ENCODE measurements around the gene MRGPRG.

Gene MRGPRG

GRCh38 chr11:3197044-3197695 lies 21.4 kb downstream of the MRGPRG start:
- H3K4me2 ChIP-seq (ENCODE audit: low read length), result no peak overlapping the region
- H4K20me1 ChIP-seq (ENCODE audit: insufficient read depth, low read length), result no peaks in the 10 kb centered on the region
- TF ChIP-seq EZH2 (IDR thresholded peaks at IDR 0.05; ENCODE audit: borderline replicate concordance, low read length) (no peak), CTCF (IDR thresholded peaks at IDR 0.05; ENCODE audit: low read length) (no peak)
- no peak overlapping the region for H3K27ac ChIP-seq (ENCODE audit: low read depth, low read length, poor library complexity, severe bottlenecking)
- H3F3A ChIP-seq (ENCODE audit: insufficient read depth, low read length), result no peaks in the 10 kb centered on the region
- H3K79me2 ChIP-seq (ENCODE audit: insufficient read depth, low read length), result no peaks in the 10 kb centered on the region
- H3K4me3 ChIP-seq (ENCODE audit: low read depth, low read length, poor library complexity, severe bottlenecking), result no peak overlapping the region
- H3K4me1 ChIP-seq (ENCODE audit: insufficient read depth, low read length, severe bottlenecking), result no peaks in the 10 kb centered on the region
- no peak overlapping the region for H3K9ac ChIP-seq (ENCODE audit: low read length)
- no peaks in the 10 kb centered on the region for H3K36me3 ChIP-seq (ENCODE audit: insufficient read depth, low read length)
- no peaks in the 10 kb centered on the region for H3K9me3 ChIP-seq (ENCODE audit: low read length)
- H2AFZ ChIP-seq (ENCODE audit: low read length), result no peak overlapping the region
- H3K9me2 ChIP-seq (ENCODE audit: low read depth, low read length), result no peaks in the 10 kb centered on the region
- H3K27me3 ChIP-seq (ENCODE audit: insufficient read depth, low read length), result no peaks in the 10 kb centered on the region

- no peaks in the 10 kb centered on the region for H3K9me2 ChIP-seq (ENCODE audit: low read depth, low read length)
- H3F3A ChIP-seq (ENCODE audit: insufficient read depth, low read length), result no peaks in the 10 kb centered on the region
- TF ChIP-seq EZH2 (IDR thresholded peaks at IDR 0.05; ENCODE audit: borderline replicate concordance, low read length), result no peak
- no peak for TF ChIP-seq CTCF (IDR thresholded peaks at IDR 0.05; ENCODE audit: low read length)
- no peak overlapping the region for H3K27ac ChIP-seq (ENCODE audit: low read depth, low read length, poor library complexity, severe bottlenecking)
- H3K27me3 ChIP-seq (ENCODE audit: insufficient read depth, low read length), result no peaks in the 10 kb centered on the region
- H3K4me1 ChIP-seq (ENCODE audit: insufficient read depth, low read length, severe bottlenecking), result no peaks in the 10 kb centered on the region
- H3K9ac ChIP-seq (ENCODE audit: low read length), result no peak overlapping the region
- no peaks in the 10 kb centered on the region for H4K20me1 ChIP-seq (ENCODE audit: insufficient read depth, low read length)
- no peak overlapping the region for H3K4me3 ChIP-seq (ENCODE audit: low read depth, low read length, poor library complexity, severe bottlenecking)
- H3K79me2 ChIP-seq (ENCODE audit: insufficient read depth, low read length), result no peaks in the 10 kb centered on the region
- H3K9me3 ChIP-seq (ENCODE audit: low read length), result no peaks in the 10 kb centered on the region
- no peaks in the 10 kb centered on the region for H3K36me3 ChIP-seq (ENCODE audit: insufficient read depth, low read length)
- H2AFZ ChIP-seq (ENCODE audit: low read length), result no peak overlapping the region
- no peak overlapping the region for H3K4me2 ChIP-seq (ENCODE audit: low read length)
Observed at GRCh38 chr11:3196161-3197043, 22.2 kb downstream of the MRGPRG start.

- no peak overlapping the region for H3K4me3 ChIP-seq (ENCODE audit: low read depth, low read length, poor library complexity, severe bottlenecking)
- no peak overlapping the region for H2AFZ ChIP-seq (ENCODE audit: low read length)
- TF ChIP-seq EZH2 (IDR thresholded peaks at IDR 0.05; ENCODE audit: borderline replicate concordance, low read length), result no peak
- TF ChIP-seq CTCF (IDR thresholded peaks at IDR 0.05; ENCODE audit: low read length), result no peak
- H3K9me2 ChIP-seq (ENCODE audit: low read depth, low read length), result no peaks in the 10 kb centered on the region
- H3K36me3 ChIP-seq (ENCODE audit: insufficient read depth, low read length), result no peaks in the 10 kb centered on the region
- no peak overlapping the region for H3K9ac ChIP-seq (ENCODE audit: low read length)
- H3K27ac ChIP-seq (ENCODE audit: low read depth, low read length, poor library complexity, severe bottlenecking), result no peak overlapping the region
- no peak overlapping the region for H3K4me2 ChIP-seq (ENCODE audit: low read length)
- no peaks in the 10 kb centered on the region for H3K79me2 ChIP-seq (ENCODE audit: insufficient read depth, low read length)
- H3K4me1 ChIP-seq (ENCODE audit: insufficient read depth, low read length, severe bottlenecking), result no peaks in the 10 kb centered on the region
- no peaks in the 10 kb centered on the region for H3K9me3 ChIP-seq (ENCODE audit: low read length)
- no peaks in the 10 kb centered on the region for H4K20me1 ChIP-seq (ENCODE audit: insufficient read depth, low read length)
- no peaks in the 10 kb centered on the region for H3K27me3 ChIP-seq (ENCODE audit: insufficient read depth, low read length)
- H3F3A ChIP-seq (ENCODE audit: insufficient read depth, low read length), result no peaks in the 10 kb centered on the region
Observed at GRCh38 chr11:3195251-3196160, 23.1 kb downstream of the MRGPRG start.
